Adipocyte (in vitro differentiated cells): Measurements from ENCODE around the gene ADGRL3.
A peak's percentile ranks its signal among the peaks of the same experiment; 100 is the strongest.
"Not testable (repeated sequence)": the region's sequence is repeated elsewhere in the genome, so short reads cannot be mapped to it uniquely, and the experiment has no call there.

Experiments used
- DNase-seq: peaks from one replicate; pipeline ENCODE4 v3.0.0-alpha.2; 2015; ENCODE audit warnings: low read depth
- H3K27me3 ChIP-seq: replicated peaks from 2 replicates; pipeline ENCODE4 v1.7.0; 2013; ENCODE audit warnings: mild to moderate bottlenecking, low read length, moderate library complexity; ENCODE audit not compliant: control insufficient read depth, insufficient read depth
- H3K36me3 ChIP-seq: 2 replicates; pipeline ENCODE4 v1.7.0; 2013; ENCODE audit warnings: low read length, mild to moderate bottlenecking, moderate library complexity; ENCODE audit not compliant: control insufficient read depth, insufficient read depth, severe bottlenecking
- H3K4me1 ChIP-seq: 2 replicates; pipeline ENCODE4 v1.7.0; 2013; ENCODE audit warnings: mild to moderate bottlenecking, low read length, moderate library complexity; ENCODE audit not compliant: control insufficient read depth, insufficient read depth
- H3K4me3 ChIP-seq: 2 replicates; pipeline ENCODE4 v1.7.0; 2013; ENCODE audit warnings: mild to moderate bottlenecking, low read length, moderate library complexity
- H3K9ac ChIP-seq: 2 replicates; pipeline ENCODE4 v1.7.0; 2013; ENCODE audit warnings: mild to moderate bottlenecking, low read length, moderate library complexity
- H3K9me3 ChIP-seq: 2 replicates; pipeline ENCODE4 v1.7.0; 2013; ENCODE audit warnings: mild to moderate bottlenecking, low read length, moderate library complexity; ENCODE audit not compliant: control insufficient read depth

The ADGRL3 gene

GRCh38 chr4:61359301-61359700, 159.2 kb downstream of the ADGRL3 start:
- no peak for DNase-seq
- no peaks in the 10 kb centered on the region for H3K36me3 ChIP-seq
- no peaks in the 10 kb centered on the region for H3K9me3 ChIP-seq
- H3K4me3 ChIP-seq = no peak overlapping the region
- H3K27me3 ChIP-seq = no peaks in the 10 kb centered on the region
- H3K9ac ChIP-seq = no peak overlapping the region
- H3K4me1 ChIP-seq = no peaks in the 10 kb centered on the region

DNA sequence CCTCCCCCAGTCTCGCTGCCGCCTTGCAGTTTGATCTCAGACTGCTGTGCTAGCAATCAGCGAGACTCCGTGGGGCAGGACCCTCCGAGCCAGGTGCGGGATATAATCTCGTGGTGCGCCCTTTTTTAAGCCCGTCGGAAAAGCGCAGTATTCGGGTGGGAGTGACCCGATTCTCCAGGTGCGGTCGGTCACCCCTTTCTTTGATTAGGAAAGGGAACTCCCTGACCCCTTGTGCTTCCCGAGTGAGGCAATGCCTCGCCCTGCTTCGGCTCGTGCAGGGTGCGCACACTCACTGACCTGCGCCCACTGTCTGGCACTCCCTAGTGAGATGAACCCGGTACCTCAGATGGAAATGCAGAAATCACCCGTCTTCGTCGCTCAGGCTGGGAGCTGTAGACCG, 172.7 kb downstream of the ADGRL3 start:
- H3K27me3 ChIP-seq, H3K9me3 ChIP-seq, DNase-seq, H3K9ac ChIP-seq, H3K36me3 ChIP-seq, H3K4me3 ChIP-seq: not testable (repeated sequence)
- H3K4me1 ChIP-seq = peaks cover 21% of the 10 kb centered on the region

DNA sequence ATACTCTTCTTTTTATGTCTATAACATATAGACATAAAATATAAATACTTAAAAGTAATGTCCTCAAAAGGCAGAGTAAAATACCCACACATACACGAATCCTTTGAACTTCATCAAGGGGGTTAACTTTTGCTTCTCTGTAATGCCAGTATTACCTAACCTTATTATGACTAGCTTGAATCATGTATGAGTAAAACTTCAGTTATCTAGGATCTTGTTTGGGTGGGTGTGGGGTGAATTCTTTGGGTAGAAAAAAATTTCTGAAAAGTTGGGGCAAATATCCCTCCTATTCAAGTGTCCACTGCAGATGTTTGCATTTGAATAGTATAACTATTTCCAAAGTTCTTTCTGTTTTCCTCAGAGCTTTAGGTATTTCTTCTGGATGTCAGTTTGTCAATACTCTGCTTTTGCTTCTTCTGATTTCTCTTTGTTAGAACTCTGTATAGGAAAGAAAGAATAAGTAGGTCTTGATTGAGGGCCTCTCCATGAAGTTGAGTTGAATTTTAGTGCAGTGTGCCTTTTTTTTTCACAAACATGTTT, 173.8 kb downstream of the ADGRL3 start:
- Histone ChIP-seq H3K9me3 (no peaks in the 10 kb centered on the region), H3K9ac (peak overlapping the region; percentile 50), H3K4me3 (peak overlapping the region; percentile 1), H3K27me3 (no peaks in the 10 kb centered on the region), H3K4me1 (peaks cover 21% of the 10 kb centered on the region), H3K36me3 (no peaks in the 10 kb centered on the region)
- DNase-seq = peak; percentile 53

GRCh38 chr4:61374447-61374891, 174.3 kb downstream of the ADGRL3 start:
- DNase-seq = peak; percentile 68
- H3K36me3 ChIP-seq = no peaks in the 10 kb centered on the region
- no peaks in the 10 kb centered on the region for H3K9me3 ChIP-seq
- no peaks in the 10 kb centered on the region for H3K27me3 ChIP-seq
- H3K4me3 ChIP-seq = peak overlapping the region; percentile 1
- H3K9ac ChIP-seq = peak overlapping the region; percentile 50
- peaks cover 21% of the 10 kb centered on the region for H3K4me1 ChIP-seq

- H3K4me1 ChIP-seq = peaks cover 21% of the 10 kb centered on the region
These were observed 175.2 kb downstream of the ADGRL3 start for GRCh38 chr4:61375301-61375700.

GRCh38 chr4:61376301-61376700, 176.2 kb downstream of the ADGRL3 start:
- H3K9ac ChIP-seq = no peak overlapping the region
- H3K9me3 ChIP-seq = no peaks in the 10 kb centered on the region
- no peaks in the 10 kb centered on the region for H3K27me3 ChIP-seq
- H3K4me1 ChIP-seq = peaks cover 21% of the 10 kb centered on the region
- no peak overlapping the region for H3K4me3 ChIP-seq
- H3K36me3 ChIP-seq = no peaks in the 10 kb centered on the region
- DNase-seq = no peak

More at GRCh38 chr4:61375301-61375700, 175.2 kb downstream of the ADGRL3 start:
- Histone ChIP-seq H3K36me3 (no peaks in the 10 kb centered on the region), H3K9me3 (no peaks in the 10 kb centered on the region), H3K9ac (peak overlapping the region; percentile 32), H3K27me3 (no peaks in the 10 kb centered on the region), H3K4me3 (no peak overlapping the region)
- DNase-seq = peak; percentile 28

DNA sequence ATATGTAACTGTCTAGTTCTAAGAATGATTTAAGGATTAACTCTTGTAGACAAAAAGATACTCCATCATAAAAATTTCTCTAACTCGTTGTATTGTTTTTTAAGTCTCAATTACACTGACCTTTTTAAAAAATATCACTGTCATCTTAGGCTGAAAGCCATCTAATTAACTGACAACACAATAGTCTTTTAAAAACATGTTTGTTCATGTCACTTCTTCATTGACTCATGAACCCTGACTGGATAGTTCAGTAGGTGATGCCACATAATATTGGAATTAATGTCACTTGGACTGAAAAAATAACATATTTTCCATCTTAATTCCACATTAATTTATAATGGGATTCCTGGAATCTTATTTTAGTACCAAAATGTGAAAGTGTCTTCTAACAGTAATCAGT, 179.3 kb downstream of the ADGRL3 start:
- Histone ChIP-seq H3K9me3 (peaks cover 3% of the 10 kb centered on the region), H3K4me1 (peaks cover 16% of the 10 kb centered on the region), H3K9ac (no peak overlapping the region), H3K36me3 (no peaks in the 10 kb centered on the region), H3K4me3 (no peak overlapping the region), H3K27me3 (no peaks in the 10 kb centered on the region)
- DNase-seq = no peak

GRCh38 chr4:61380865-61381264, 180.7 kb downstream of the ADGRL3 start:
- Histone ChIP-seq H3K9ac (no peak overlapping the region), H3K4me1 (peaks cover 9% of the 10 kb centered on the region), H3K9me3 (peaks cover 3% of the 10 kb centered on the region), H3K36me3 (no peaks in the 10 kb centered on the region), H3K4me3 (no peak overlapping the region), H3K27me3 (no peaks in the 10 kb centered on the region)
- DNase-seq = no peak

- Histone ChIP-seq H3K27me3 (no peaks in the 10 kb centered on the region), H3K36me3 (no peaks in the 10 kb centered on the region), H3K4me1 (no peaks in the 10 kb centered on the region), H3K9ac (no peak overlapping the region), H3K4me3 (no peak overlapping the region), H3K9me3 (peaks cover 3% of the 10 kb centered on the region)
- no peak for DNase-seq
These were observed 185.1 kb downstream of the ADGRL3 start for GRCh38 chr4:61385256-61385655.

GRCh38 chr4:61387372-61387771, 187.2 kb downstream of the ADGRL3 start:
- H3K4me1 ChIP-seq, H3K27me3 ChIP-seq, H3K36me3 ChIP-seq, H3K9ac ChIP-seq, H3K9me3 ChIP-seq, DNase-seq, H3K4me3 ChIP-seq: not testable (repeated sequence)

GRCh38 chr4:61389640-61390039, 189.5 kb downstream of the ADGRL3 start:
- Histone ChIP-seq H3K4me1 (no peaks in the 10 kb centered on the region), H3K9ac (no peak overlapping the region), H3K4me3 (no peak overlapping the region), H3K9me3 (no peaks in the 10 kb centered on the region), H3K36me3 (no peaks in the 10 kb centered on the region), H3K27me3 (no peaks in the 10 kb centered on the region)
- no peak for DNase-seq

- Histone ChIP-seq H3K9me3 (no peaks in the 10 kb centered on the region), H3K4me3 (no peak overlapping the region), H3K27me3 (no peaks in the 10 kb centered on the region), H3K4me1 (peaks cover 6% of the 10 kb centered on the region), H3K36me3 (no peaks in the 10 kb centered on the region), H3K9ac (no peak overlapping the region)
- no peak for DNase-seq
These were observed 195.6 kb downstream of the ADGRL3 start for GRCh38 chr4:61395754-61396153.
